Right ventricle myocardium superior (tissue), 1 donor: Measurements from ENCODE around the gene PLD1. TPM values are rescaled to one million over a fixed set of nuclear protein-coding genes. Genes with fewer than 3 reads are reported as not detected.
A peak's percentile ranks its signal among the peaks of the same experiment; 100 is the strongest.
"Not testable (repeated sequence)": the region's sequence is repeated elsewhere in the genome, so short reads cannot be mapped to it uniquely, and the experiment has no call there.

Source experiments
- ATAC-seq: fragments of 200-7000 bp; cut with Tn5 transposase; one replicate; pipeline ENCODE4 v1.9.1; 2020; ENCODE audit warnings: mild to moderate bottlenecking; ENCODE audit not compliant: poor library complexity
- DNase-seq: peaks from one replicate; pipeline ENCODE4 v3.0.0-alpha.2; 2020
- intact Hi-C: fragments of 100-400 bp; cut with DNase I; formaldehyde crosslinking; loops from one replicate; pipeline ENCODE4 v1.11.2; 2022
- total RNA-seq: library from RNA; stranded (reverse); fragmentation: NEBNext Ultra II Directional; extraction: Animal tissue kit (Norgen Biotek cat#: 25700); gene quantifications from one replicate; pipeline ENCODE4 v1.2.1, GENCODE V29; 2021
- donor health status: DM: no; HTN: yes; CAD: no; lungs with severe emphysema.

The PLD1 gene
- total RNA-seq, 1 donor from 2014 or later = 64.3 TPM

GRCh38 chr3:171574556-171575240, 235.6 kb downstream of the PLD1 start:
- intact Hi-C loops = no loop called here
- ATAC-seq (no peak), DNase-seq (no peak)

GRCh38 chr3:171569571-171570132, 240.6 kb downstream of the PLD1 start:
- ATAC-seq = no peak
- DNase-seq = no peak
- intact Hi-C loops = loop anchor here (5.0 to 10.0 kb wide), 4 partner anchors 245 to 607 kb away; no protein-coding TSS in a partner anchor

GRCh38 chr3:171568766-171569165, 241.5 kb downstream of the PLD1 start:
- ATAC-seq (no peak), DNase-seq (no peak)
- intact Hi-C loops = loop anchor here (5.0 to 10.0 kb wide), 4 partner anchors 244 to 606 kb away; no protein-coding TSS in a partner anchor

GRCh38 chr3:171566803-171567422, 243.4 kb downstream of the PLD1 start:
- DNase-seq = no peak
- intact Hi-C loops = loop anchor here (5.0 to 10.0 kb wide), 4 partner anchors 242 to 605 kb away; no protein-coding TSS in a partner anchor
- peak; percentile 59 for ATAC-seq

GRCh38 chr3:171565481-171566058, 244.7 kb downstream of the PLD1 start:
- peak; percentile 34 for ATAC-seq
- intact Hi-C loops = loop anchor here (5.0 to 10.0 kb wide), 4 partner anchors 241 to 603 kb away; no protein-coding TSS in a partner anchor
- no peak for DNase-seq

GRCh38 chr3:171564748-171565480, 245.4 kb downstream of the PLD1 start:
- intact Hi-C loops = loop anchor here (5.0 to 10.0 kb wide), 4 partner anchors 240 to 603 kb away; no protein-coding TSS in a partner anchor
- ATAC-seq (peak; percentile 78), DNase-seq (no peak)

- ATAC-seq (peak; percentile 42), DNase-seq (no peak)
- intact Hi-C loops = loop anchor here (10.0 kb wide), 2 partner anchors 238 to 378 kb away; no protein-coding TSS in a partner anchor
These were observed 247.0 kb downstream of the PLD1 start for GRCh38 chr3:171563298-171563697.

GRCh38 chr3:171562459-171562858, 247.8 kb downstream of the PLD1 start:
- intact Hi-C loops = loop anchor here (10.0 kb wide), 2 partner anchors 238 to 378 kb away; no protein-coding TSS in a partner anchor
- DNase-seq, ATAC-seq: not testable (repeated sequence)

GRCh38 chr3:171561596-171562323, 248.5 kb downstream of the PLD1 start:
- intact Hi-C loops = loop anchor here (10.0 kb wide), 2 partner anchors 237 to 377 kb away; no protein-coding TSS in a partner anchor
- no peak for DNase-seq
- ATAC-seq = no peak

GRCh38 chr3:171559586-171559985, 250.7 kb downstream of the PLD1 start:
- no peak for ATAC-seq
- no peak for DNase-seq
- intact Hi-C loops = loop anchor here (10.0 kb wide), 1 partner anchor 95 kb away; the partner anchor contains the start of gene TNIK

GRCh38 chr3:171558188-171558696, 252.0 kb downstream of the PLD1 start:
- ATAC-seq = peak; percentile 51

GRCh38 chr3:171557173-171557572, 253.1 kb downstream of the PLD1 start:
- ATAC-seq (no peak), DNase-seq (no peak)
- intact Hi-C loops = loop anchor here (10.0 kb wide), 1 partner anchor 92 kb away; the partner anchor contains the start of gene TNIK

More at GRCh38 chr3:171558188-171558696, 252.0 kb downstream of the PLD1 start:
- DNase-seq = no peak
- intact Hi-C loops = loop anchor here (10.0 kb wide), 1 partner anchor 93 kb away; the partner anchor contains the start of gene TNIK

GRCh38 chr3:171556574-171557145, 253.6 kb downstream of the PLD1 start:
- ATAC-seq = peak; percentile 19
- DNase-seq = no peak
- intact Hi-C loops = loop anchor here (10.0 kb wide), 1 partner anchor 92 kb away; the partner anchor contains the start of gene TNIK

- intact Hi-C loops = loop anchor here (10.0 kb wide), 1 partner anchor 91 kb away; the partner anchor contains the start of gene TNIK
- DNase-seq (peak; percentile 54), ATAC-seq (peak; percentile 90)
These were observed 254.1 kb downstream of the PLD1 start for GRCh38 chr3:171556148-171556547.

GRCh38 chr3:171553086-171553485, 257.2 kb downstream of the PLD1 start:
- intact Hi-C loops = loop anchor here (10.0 kb wide), 1 partner anchor 88 kb away; the partner anchor contains the start of gene TNIK
- DNase-seq (no peak), ATAC-seq (peak; percentile 18)

GRCh38 chr3:171552531-171552930, 257.8 kb downstream of the PLD1 start:
- intact Hi-C loops = loop anchor here (10.0 kb wide), 1 partner anchor 88 kb away; the partner anchor contains the start of gene TNIK
- DNase-seq (no peak), ATAC-seq (no peak)
